ENCODE results near the gene GLRX2.

DNA sequence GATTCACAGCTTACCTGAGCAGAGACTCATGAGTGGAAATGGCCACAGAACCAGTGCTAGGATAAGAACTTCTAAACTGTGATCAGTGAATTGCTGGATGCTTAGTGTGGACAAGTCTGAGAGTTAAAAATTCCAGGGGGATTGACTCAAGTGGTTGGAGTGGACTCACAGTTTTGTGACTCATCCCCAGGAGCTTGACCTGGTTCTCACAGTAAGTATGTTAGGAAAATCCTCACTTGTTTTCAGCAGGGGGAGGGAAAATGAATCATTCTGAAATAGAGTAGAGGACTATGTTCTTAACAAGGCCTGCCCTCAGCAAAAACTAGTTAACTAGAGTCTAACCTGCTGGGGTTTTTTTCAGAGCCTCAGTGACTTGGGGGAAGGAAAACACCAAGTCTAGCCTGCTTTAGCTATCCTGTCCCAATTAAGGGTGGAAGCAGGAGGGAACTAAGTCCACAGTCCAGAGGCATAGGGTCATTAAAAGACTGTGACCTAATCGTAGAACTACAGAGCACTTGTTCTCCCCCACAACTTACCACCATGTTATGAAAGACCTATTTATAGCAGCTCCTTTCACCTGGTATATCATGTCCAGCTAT lies 10.5 kb upstream of the GLRX2 start:
- TF ChIP-seq, protein P1, sequence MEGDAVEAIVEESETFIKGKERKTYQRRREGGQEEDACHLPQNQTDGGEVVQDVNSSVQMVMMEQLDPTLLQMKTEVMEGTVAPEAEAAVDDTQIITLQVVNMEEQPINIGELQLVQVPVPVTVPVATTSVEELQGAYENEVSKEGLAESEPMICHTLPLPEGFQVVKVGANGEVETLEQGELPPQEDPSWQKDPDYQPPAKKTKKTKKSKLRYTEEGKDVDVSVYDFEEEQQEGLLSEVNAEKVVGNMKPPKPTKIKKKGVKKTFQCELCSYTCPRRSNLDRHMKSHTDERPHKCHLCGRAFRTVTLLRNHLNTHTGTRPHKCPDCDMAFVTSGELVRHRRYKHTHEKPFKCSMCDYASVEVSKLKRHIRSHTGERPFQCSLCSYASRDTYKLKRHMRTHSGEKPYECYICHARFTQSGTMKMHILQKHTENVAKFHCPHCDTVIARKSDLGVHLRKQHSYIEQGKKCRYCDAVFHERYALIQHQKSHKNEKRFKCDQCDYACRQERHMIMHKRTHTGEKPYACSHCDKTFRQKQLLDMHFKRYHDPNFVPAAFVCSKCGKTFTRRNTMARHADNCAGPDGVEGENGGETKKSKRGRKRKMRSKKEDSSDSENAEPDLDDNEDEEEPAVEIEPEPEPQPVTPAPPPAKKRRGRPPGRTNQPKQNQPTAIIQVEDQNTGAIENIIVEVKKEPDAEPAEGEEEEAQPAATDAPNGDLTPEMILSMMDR (IDR thresholded peaks at IDR 0.05): no peak
- TF ChIP-seq POLR2A (IDR thresholded peaks at IDR 0.05): no peak
